NCI-H526 (cell line): Measurements from ENCODE around the gene USP27X.

Experiments
- DNase-seq, 2 experiments: peaks; one replicate each; lab custom pipeline; 2025; lab: John Stamatoyannopoulos, UW

The USP27X gene

GRCh38 chrX:49884290-49884862 is 5.1 kb downstream of the USP27X start:
- peak; percentile 3 to 53 for DNase-seq

- DNase-seq, result no peak
These were observed 13.3 kb downstream of the USP27X start for GRCh38 chrX:49892542-49892941.

GRCh38 chrX:49896951-49897350 is 17.7 kb downstream of the USP27X start:
- DNase-seq, result no peak

GRCh38 chrX:49901048-49901447 is 21.8 kb downstream of the USP27X start:
- DNase-seq, result no peak

GRCh38 chrX:49910344-49910743 is 31.1 kb downstream of the USP27X start:
- DNase-seq, result no peak

GRCh38 chrX:49912086-49912485 is 32.8 kb downstream of the USP27X start:
- DNase-seq, result no peak

- DNase-seq, result no peak
These were observed 33.6 kb downstream of the USP27X start for GRCh38 chrX:49912861-49913260.

GRCh38 chrX:49915361-49916222 is 36.3 kb downstream of the USP27X start:
- peak; percentile 31 to 54 for DNase-seq

GRCh38 chrX:49919617-49920016 is 40.3 kb downstream of the USP27X start:
- DNase-seq, result peak in 1 of 2 experiments; percentile 18

- no peak for DNase-seq
These were observed 41.8 kb downstream of the USP27X start for GRCh38 chrX:49921109-49921508.

- peak; percentile 82 to 96 for DNase-seq
These were observed 43.3 kb downstream of the USP27X start, which contains the start of gene CLCN5 for GRCh38 chrX:49922291-49923241. Gene CLCN5 (plus strand): TSS chrX:49922596. CDS start chrX:49925299, 2,703 bp downstream.

GRCh38 chrX:49925176-49925575 is 45.9 kb downstream of the USP27X start:
- DNase-seq, result no peak

GRCh38 chrX:49930039-49930438 is 50.8 kb downstream of the USP27X start:
- no peak for DNase-seq
